Cerebellar nuclear complex (tissue), 1 donor: ENCODE data around the gene KIAA0513.
A peak's percentile ranks its signal among the peaks of the same experiment; 100 is the strongest.

Source experiments
- DNase-seq, 2 experiments: peaks; one replicate each; lab custom pipeline; 2025; lab: John Stamatoyannopoulos, UW

KIAA0513 gene

DNA sequence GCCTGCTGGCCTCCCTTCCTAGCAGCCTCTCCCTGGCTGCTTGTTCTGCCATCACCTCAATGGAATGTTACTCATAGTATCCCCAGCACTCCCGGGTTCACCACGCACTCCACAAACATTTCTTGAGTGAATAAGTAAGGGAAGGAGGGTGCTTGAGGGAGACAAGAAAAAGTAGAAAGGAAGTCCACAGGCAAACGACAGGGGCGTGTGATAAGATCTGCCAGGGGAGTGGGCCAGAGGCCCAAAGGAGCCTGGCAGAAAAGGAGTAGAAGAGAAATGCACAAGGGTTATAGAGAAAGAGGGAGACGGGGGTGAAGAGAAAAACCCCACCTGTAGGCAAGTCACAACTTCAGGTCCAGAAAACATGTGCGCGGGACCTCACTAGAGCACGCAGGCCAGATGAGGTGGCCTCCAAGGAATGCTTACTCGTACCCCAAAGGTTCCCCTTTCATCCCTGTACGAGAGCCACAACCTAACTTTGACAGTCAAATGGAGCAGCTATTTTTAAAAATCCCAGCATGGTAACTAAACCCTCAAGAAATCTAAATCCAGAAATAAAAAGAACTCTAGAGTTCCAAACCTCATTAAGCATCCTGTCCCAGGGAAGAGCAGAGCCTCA, 22.9 kb upstream of the KIAA0513 start:
- DNase-seq: no peak

GRCh38 chr16:85005285-85006069, 22.1 kb upstream of the KIAA0513 start:
- no peak for DNase-seq

GRCh38 chr16:85006639-85007038, 21.0 kb upstream of the KIAA0513 start:
- DNase-seq: no peak

DNA sequence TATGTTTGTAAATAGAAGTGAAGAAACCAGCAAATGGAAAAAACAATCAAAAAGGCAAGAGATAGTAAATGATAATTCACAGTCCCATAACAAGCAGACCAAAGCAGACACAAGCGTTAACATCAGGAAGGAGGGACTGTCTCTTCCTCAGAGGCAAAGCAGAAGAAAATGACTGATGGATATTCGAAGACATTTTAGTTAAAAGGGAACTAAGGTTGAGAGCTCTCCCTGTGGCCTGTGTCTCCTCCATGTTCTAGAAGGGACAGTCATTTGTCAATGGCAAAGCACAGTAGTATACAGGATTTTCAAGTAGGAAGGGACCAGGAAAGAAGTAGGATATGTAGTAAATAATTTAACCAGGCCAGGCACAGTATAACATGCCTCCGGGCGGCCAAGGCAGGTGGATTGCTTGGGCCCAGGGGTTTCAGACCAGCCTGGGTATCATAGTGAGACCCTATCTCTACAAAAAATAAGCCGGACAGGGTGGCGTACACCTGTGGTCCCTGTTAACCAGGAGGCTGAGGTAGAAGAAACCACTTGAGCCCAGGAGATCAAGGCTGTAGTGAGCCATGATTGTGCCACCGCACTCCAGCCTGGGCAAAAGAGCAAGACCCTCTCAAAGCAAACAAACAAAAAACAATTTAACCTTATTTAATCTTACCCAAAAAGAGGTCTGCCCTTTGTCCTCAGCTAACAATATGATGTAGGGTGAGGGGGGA, 19.9 kb upstream of the KIAA0513 start:
- no peak for DNase-seq

DNA sequence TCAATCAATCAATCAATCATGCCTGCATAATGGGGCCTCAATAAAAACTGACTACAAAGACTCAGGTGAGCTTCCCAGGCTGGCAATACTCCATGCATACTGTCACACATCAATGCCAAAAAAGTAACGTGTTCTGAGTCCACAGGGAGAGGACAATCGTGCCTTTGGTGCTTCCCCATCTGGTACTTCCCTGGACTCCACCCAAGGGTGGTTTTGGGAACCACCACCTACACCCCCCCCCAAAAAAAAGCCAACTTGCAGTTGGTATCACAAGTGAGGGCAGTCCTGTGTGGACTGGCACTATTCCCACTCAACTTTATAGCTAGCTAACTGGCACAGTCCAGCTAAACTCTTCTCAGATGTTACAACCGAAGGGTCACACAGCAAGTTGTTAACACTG, 19.3 kb upstream of the KIAA0513 start:
- DNase-seq: no peak

DNA sequence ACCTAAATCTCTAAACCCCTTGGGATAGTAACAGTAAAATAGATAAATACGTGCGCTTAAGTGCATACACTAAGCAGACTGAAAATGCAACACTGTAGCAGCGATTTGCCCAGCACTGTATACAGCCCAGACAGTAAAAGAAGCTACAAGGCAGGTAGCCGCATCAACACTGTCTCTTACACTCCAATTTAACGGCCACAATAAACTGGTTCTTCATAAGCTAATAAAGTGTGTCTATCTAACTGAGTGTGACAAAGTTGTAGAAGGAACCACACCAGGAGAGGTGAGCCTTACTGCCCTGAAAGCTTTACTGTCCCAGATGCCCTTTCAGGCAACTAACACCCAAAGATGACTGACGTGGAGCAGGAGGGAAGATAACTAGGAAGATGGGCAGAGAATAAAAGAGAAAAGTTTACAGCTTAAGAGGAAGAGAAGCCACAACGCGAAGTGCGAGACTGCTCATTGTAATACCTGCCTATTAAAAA, 17.1 kb upstream of the KIAA0513 start:
- no peak for DNase-seq

- DNase-seq: peak in 1 of 2 experiments; percentile 44
These were observed 16.4 kb upstream of the KIAA0513 start, which contains the start of gene ZDHHC7 for GRCh38 chr16:85010931-85011845. TSS of gene ZDHHC7 (minus strand) at chr16:85011535. CDS start at chr16:84990618, 20,917 bp downstream.

GRCh38 chr16:85011846-85012284, 15.7 kb upstream of the KIAA0513 start:
- DNase-seq: no peak

DNA sequence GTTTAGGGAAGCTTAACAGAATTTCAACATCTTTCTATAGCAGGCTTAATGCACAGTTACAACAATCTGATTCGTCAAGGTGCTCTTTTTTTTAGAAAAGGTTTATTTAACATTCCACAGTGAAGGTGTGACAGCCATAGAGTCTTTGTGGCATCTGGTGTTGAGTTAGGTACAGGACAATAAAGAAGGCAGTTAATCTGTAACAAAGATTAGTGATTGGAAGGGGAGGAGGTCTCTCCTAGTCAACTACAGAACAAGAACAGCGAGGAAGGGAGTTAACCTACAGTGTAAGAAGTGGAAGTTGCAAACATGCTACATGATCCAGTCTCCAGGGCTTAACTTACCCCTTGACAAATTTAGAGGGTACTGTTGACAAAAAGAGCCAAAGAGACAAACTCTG, 13.3 kb upstream of the KIAA0513 start:
- no peak for DNase-seq

GRCh38 chr16:85015481-85016187, 12.0 kb upstream of the KIAA0513 start:
- no peak for DNase-seq

DNA sequence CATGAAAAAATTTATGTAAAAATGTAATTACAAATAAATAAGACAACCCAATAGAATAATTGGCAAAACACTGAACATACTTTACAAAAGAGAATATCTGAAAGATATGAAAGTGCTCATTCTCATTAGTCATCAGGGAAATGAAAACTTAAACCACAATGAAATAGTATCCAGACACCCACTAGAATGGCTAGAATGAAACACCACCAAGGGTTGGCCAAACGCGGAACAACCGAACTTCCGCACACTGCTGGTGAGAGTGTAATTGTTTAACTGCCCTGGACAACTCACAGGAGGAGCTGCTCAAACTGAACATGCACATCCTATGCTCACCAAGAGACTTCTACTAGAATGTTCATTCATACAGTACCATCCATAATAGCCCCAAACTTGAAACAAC, 10.4 kb upstream of the KIAA0513 start:
- no peak for DNase-seq

- DNase-seq: no peak
These were observed 10.0 kb upstream of the KIAA0513 start for GRCh38 chr16:85017633-85018032.

DNA sequence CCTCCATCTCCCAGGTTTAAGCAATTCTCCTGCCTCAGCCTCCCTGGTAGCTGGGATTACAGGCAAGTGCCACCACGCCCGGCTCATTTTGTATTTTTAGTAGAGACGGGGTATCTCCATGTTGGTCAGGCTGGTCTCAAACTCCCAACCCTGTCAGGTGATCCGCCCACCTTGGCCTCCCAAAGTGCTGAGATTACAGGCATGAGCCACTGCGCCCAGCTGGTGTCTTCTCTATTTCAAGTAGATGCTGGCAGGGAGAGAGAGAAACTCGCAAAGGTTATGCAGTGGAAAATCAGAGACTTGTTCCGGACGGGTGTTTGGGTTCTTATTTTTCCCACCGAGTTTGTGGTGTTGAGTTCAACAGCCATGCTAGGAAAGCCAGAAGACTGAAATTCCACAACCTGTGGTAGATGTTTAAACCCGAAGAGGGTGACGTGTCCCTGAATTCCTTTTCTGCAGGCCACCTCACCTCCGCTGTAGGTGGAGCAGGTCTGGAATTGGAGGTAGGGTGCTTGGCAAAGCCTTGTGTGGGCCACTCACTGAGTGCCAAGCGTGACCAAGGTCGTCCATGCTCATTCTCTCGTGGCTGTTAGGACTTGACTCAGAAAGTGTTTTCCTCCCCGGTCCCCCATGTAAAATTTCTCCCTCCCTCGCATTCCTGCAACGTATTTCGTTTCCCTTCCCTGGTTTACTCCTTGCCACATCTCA, 8.9 kb upstream of the KIAA0513 start:
- DNase-seq: no peak

GRCh38 chr16:85019659-85020245, 7.8 kb upstream of the KIAA0513 start:
- no peak for DNase-seq

GRCh38 chr16:85025781-85026653, 1.6 kb upstream of the KIAA0513 start:
- no peak for DNase-seq

DNA sequence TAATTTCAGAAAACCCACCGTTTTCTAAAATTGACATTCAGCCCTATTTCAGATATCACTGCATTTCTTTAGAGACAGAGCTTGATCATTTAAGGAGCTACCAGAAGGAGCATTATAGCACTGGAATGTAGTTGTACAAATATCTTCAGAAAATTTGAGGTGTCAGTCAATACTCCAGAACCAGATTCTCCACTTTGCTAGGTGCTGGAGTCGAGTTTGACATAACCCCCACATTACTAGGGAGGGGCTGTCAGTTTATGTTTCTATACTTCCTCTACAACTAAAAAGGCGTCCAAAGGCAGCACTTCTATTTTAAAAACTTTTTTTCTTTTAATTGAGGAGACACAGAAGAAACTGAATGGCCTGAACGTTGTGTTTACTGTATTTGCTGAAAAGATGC, 892 bp upstream of the KIAA0513 start:
- no peak for DNase-seq

DNA sequence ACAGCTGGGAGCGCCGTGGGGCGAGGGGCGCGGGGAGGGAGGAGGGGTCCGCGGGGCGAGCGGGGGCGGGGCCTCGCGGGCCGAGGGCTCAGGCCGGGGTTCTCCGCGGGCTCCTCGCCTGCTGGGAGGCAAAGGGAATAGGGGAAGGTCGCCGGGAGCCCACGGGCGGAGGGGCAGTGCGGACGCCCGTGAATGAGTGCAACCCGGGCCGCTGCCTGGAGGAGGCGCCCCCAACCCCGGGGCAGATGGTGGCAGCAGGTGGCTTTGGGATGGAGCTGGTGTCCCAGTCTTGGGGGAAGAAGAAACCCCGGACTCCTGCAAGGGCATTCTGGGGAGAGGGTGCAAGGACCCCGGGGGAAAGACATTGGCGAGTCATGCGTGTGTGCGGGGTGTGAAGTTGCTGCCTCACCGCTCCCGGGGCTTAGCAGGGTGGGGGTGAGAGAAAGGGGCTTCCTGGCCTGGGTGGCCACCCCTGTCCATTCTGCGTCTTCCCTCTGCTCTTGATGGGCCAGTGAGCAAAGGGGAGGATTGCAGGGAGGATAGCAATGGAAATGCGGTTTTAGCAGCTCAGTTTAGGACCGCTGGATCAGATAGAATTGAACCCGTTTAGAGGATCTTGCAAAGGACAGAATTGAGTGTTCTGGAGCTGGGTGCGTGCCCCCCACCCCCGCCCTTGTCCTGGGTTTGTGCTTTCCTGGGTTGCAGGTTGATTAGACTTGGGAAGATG, 526 bp downstream of the KIAA0513 start:
- DNase-seq: no peak
